Fibroblast of lung (primary cell): Measurements from ENCODE around the gene PAX7. TPM values are rescaled to one million over a fixed set of nuclear protein-coding genes. Genes with fewer than 3 reads are reported as not detected.

Source experiments
- DNase-seq, 2 donors: peaks; one replicate each; pipeline versions ENCODE4 v3.0.0 to v3.0.0-alpha.2; 2010; ENCODE audit warnings: low read depth in 2 of 2
- H2AFZ ChIP-seq: 2 replicates; pipeline ENCODE4 v1.5.1; 2012; ENCODE audit warnings: low read length, control low read depth, inconsistent platforms
- H3K27ac ChIP-seq: 2 replicates; pipeline ENCODE4 v1.5.1; 2011; ENCODE audit warnings: low read length, control low read depth; ENCODE audit not compliant: insufficient read depth
- H3K27me3 ChIP-seq: 2 replicates; pipeline ENCODE4 v1.5.1; 2011; ENCODE audit warnings: mild to moderate bottlenecking, low read length; ENCODE audit not compliant: control insufficient read depth, insufficient read depth
- H3K36me3 ChIP-seq: 2 replicates; pipeline ENCODE4 v1.5.1; 2011; ENCODE audit warnings: low read length; ENCODE audit not compliant: control insufficient read depth, insufficient read depth
- H3K4me1 ChIP-seq: 2 replicates; pipeline ENCODE4 v1.5.1; 2011; ENCODE audit warnings: low read length; ENCODE audit not compliant: control insufficient read depth, insufficient read depth; ENCODE audit errors: extremely low read depth
- H3K4me2 ChIP-seq: 2 replicates; pipeline ENCODE4 v1.5.1; 2011; ENCODE audit warnings: low read length, control low read depth; ENCODE audit not compliant: insufficient read depth; ENCODE audit errors: extremely low read depth
- H3K4me3 ChIP-seq, 4 experiments: fragments of 200-600 bp in 1 of 4; sonication (generic) in 1 of 4; replicated peaks in 1 of 4; 2 replicates each; pipeline ENCODE4 v1.5.1; 2011 to 2016; ENCODE audit warnings: low read length in 4 of 4, low read depth in 3 of 4, mild to moderate bottlenecking in 3 of 4, control low read depth in 2 of 4, inconsistent platforms in 1 of 4, mixed read lengths in 1 of 4; ENCODE audit not compliant: insufficient read depth in 1 of 4; ENCODE audit errors: control extremely low read depth in 1 of 4
- H3K79me2 ChIP-seq: 2 replicates; pipeline ENCODE4 v1.5.1; 2012; ENCODE audit warnings: mild to moderate bottlenecking, low read length, inconsistent platforms; ENCODE audit not compliant: control insufficient read depth, insufficient read depth
- H3K9ac ChIP-seq: 2 replicates; pipeline ENCODE4 v1.5.1; 2011; ENCODE audit warnings: mild to moderate bottlenecking, low read length, control low read depth; ENCODE audit not compliant: insufficient read depth
- H3K9me3 ChIP-seq: 2 replicates; pipeline ENCODE4 v1.5.1; 2012; ENCODE audit warnings: low read depth, low read length; ENCODE audit not compliant: control insufficient read depth, insufficient read depth
- H4K20me1 ChIP-seq: 2 replicates; pipeline ENCODE4 v1.5.1; 2011; ENCODE audit warnings: low read length; ENCODE audit not compliant: control insufficient read depth, insufficient read depth; ENCODE audit errors: extremely low read depth
- CTCF ChIP-seq, 2 donors: IDR thresholded peaks in 1 of 2; conservative IDR thresholded peaks in 1 of 2; 1 replicate in 1 of 2; 2 replicates in 1 of 2; pipeline ENCODE4 v1.5.1; 2011 to 2012; ENCODE audit warnings: low read length in 2 of 2, control low read depth in 1 of 2, inconsistent platforms in 1 of 2, low read depth in 1 of 2, mild to moderate bottlenecking in 1 of 2
- EZH2 ChIP-seq: IDR thresholded peaks from 2 replicates; pipeline ENCODE4 v1.5.1; 2012; ENCODE audit warnings: low read length, control low read depth, mild to moderate bottlenecking; ENCODE audit errors: missing control alignments
- polyA plus RNA-seq, 2 donors: library from polyadenylated mRNA; depleted of rRNA in 1 of 2; stranded (reverse) in 1 of 2; unstranded in 1 of 2; fragments of >200 nt; gene quantifications; 2 replicates each; pipeline ENCODE4 v1.2.1, GENCODE V29; 2011 to 2012; ENCODE audit warnings: missing spikeins in 1 of 2
- total RNA-seq: library from RNA; depleted of rRNA; stranded (reverse); fragments of >200 nt; gene quantifications from 2 replicates; pipeline ENCODE4 v1.2.1, GENCODE V29; 2014

The PAX7 gene
- total and polyA plus RNA-seq, 2 donors (not counting 1 experiment from before 2014, with no cell fraction given): not detected

DNA sequence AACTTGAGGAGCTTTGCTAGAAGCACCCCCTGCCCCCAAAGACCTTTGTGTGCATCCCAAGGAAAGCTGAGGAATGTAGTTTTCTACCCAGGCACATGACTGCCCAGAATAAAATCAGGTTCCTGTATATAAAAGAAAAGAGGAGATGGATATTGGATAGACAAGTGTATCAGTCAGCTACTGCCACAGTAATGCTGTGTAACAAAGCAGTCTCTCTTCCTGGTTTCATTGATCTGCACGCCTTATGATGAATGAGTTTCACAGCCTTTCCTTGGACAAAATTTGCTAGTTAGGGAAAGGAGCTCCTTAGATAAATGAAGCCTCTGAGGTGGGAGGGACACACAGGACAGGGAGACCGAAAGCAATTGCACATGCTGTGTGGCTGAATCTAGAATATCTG lies 120.0 kb downstream of the PAX7 start:
- Histone ChIP-seq H3K79me2 (no peaks in the 10 kb centered on the region), H3K4me3 (no peak overlapping the region), H3K9me3 (no peaks in the 10 kb centered on the region), H4K20me1 (no peaks in the 10 kb centered on the region), H3K27me3 (no peaks in the 10 kb centered on the region), H2AFZ (no peak overlapping the region), H3K36me3 (no peaks in the 10 kb centered on the region), H3K4me2 (no peak overlapping the region), H3K4me1 (no peaks in the 10 kb centered on the region), H3K9ac (no peak overlapping the region), H3K27ac (no peak overlapping the region)
- DNase-seq: no peak
- TF ChIP-seq CTCF (conservative IDR thresholded peaks at IDR 0.05 in 1 of 2, IDR thresholded peaks at IDR 0.05 in 1 of 2; ENCODE audit: low read depth in 1 of 2, low read length in 2 of 2) (no peak), EZH2 (no peak)

GRCh38 chr1:18751425-18751824 lies 120.8 kb downstream of the PAX7 start:
- Histone ChIP-seq H4K20me1 (no peaks in the 10 kb centered on the region), H3K36me3 (no peaks in the 10 kb centered on the region), H3K79me2 (no peaks in the 10 kb centered on the region), H2AFZ (no peak overlapping the region), H3K27me3 (no peaks in the 10 kb centered on the region), H3K9ac (no peak overlapping the region), H3K4me1 (no peaks in the 10 kb centered on the region), H3K27ac (no peak overlapping the region), H3K9me3 (no peaks in the 10 kb centered on the region), H3K4me3 (no peak overlapping the region), H3K4me2 (no peak overlapping the region)
- no peak for TF ChIP-seq EZH2
- TF ChIP-seq CTCF (conservative IDR thresholded peaks at IDR 0.05 in 1 of 2, IDR thresholded peaks at IDR 0.05 in 1 of 2; ENCODE audit: low read depth in 1 of 2, low read length in 2 of 2): no peak
- DNase-seq: no peak

DNA sequence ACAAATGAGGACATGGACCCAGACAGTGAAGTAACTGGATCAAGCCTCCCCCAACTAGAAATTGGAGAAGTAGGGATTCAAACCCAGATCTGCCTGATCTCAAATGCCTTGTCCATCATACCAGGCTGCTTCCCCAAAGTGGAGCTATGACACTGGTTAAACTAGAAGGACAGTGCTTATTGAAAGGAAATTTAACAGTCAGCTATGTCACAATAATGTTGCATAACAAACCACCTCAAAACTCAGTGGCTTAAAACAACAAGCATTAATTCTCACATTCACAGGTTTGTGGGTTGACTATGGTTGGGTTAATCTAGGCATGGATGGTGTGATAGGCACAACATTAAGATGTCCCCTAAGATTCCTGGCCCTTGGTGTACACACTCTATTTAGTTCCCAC lies 121.8 kb downstream of the PAX7 start:
- Histone ChIP-seq H3K4me2 (no peak overlapping the region), H3K36me3 (no peaks in the 10 kb centered on the region), H3K27me3 (no peaks in the 10 kb centered on the region), H3K79me2 (no peaks in the 10 kb centered on the region), H2AFZ (no peak overlapping the region), H4K20me1 (no peaks in the 10 kb centered on the region), H3K27ac (no peak overlapping the region), H3K4me3 (no peak overlapping the region), H3K9me3 (no peaks in the 10 kb centered on the region), H3K4me1 (no peaks in the 10 kb centered on the region), H3K9ac (no peak overlapping the region)
- TF ChIP-seq EZH2 (no peak), CTCF (conservative IDR thresholded peaks at IDR 0.05 in 1 of 2, IDR thresholded peaks at IDR 0.05 in 1 of 2; ENCODE audit: low read depth in 1 of 2, low read length in 2 of 2) (no peak)
- DNase-seq: no peak
